GM06990 (cell line): ENCODE measurements around the gene RXFP3.
"Not testable (repeated sequence)": the region's sequence is repeated elsewhere in the genome, so short reads cannot be mapped to it uniquely, and the experiment has no call there.

ENCODE experiments used
- DNase-seq: peaks from one replicate; pipeline ENCODE4 v3.0.0-alpha.2; 2011; ENCODE audit not compliant: insufficient read length; ENCODE audit errors: extremely low read depth
- H3K27me3 ChIP-seq: replicated peaks from 2 replicates; pipeline ENCODE4 v1.6.0; 2011; ENCODE audit warnings: low read length; ENCODE audit not compliant: control insufficient read depth, insufficient read depth
- H3K36me3 ChIP-seq: 2 replicates; pipeline ENCODE4 v1.5.1; 2011; ENCODE audit warnings: low read length; ENCODE audit not compliant: control insufficient read depth, insufficient read depth
- H3K4me3 ChIP-seq: replicated peaks from 2 replicates; pipeline ENCODE4 v1.5.1; 2011; ENCODE audit warnings: low read depth, mild to moderate bottlenecking, control low read depth, low read length
- CTCF ChIP-seq: IDR thresholded peaks from 2 replicates; pipeline ENCODE4 v1.5.1; 2011; ENCODE audit warnings: low read length, control low read depth, mild to moderate bottlenecking, inconsistent platforms; ENCODE audit not compliant: insufficient read depth, poor library complexity, severe bottlenecking

The RXFP3 gene

DNA sequence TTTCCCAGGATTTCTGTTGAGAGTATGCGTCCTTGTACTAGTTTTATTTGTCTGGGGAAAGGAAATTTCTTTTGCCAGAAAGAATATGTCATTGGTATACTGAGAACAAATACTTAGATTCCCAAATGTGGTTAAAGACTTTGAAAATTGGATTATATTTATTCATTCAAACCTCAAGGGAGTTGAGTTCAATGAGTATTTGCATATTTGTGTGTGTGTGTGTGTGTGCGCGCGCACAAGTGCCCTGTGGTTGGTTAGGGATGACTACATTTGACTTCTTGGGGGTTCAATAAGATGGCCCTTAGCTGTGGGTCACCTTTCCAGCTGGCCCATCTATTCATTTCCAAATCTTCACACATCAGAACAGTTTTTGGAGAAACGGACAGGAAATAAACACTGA is 4.9 kb downstream of the RXFP3 start:
- TF ChIP-seq CTCF, result no peak
- Histone ChIP-seq H3K4me3 (no peak overlapping the region), H3K27me3 (no peaks in the 10 kb centered on the region), H3K36me3 (no peaks in the 10 kb centered on the region)
- no peak for DNase-seq

GRCh38 chr5:33944543-33945132 is 8.5 kb downstream of the RXFP3 start:
- DNase-seq, result no peak
- no peaks in the 10 kb centered on the region for H3K27me3 ChIP-seq
- H3K36me3 ChIP-seq, result no peaks in the 10 kb centered on the region
- no peak for TF ChIP-seq CTCF
- no peak overlapping the region for H3K4me3 ChIP-seq

DNA sequence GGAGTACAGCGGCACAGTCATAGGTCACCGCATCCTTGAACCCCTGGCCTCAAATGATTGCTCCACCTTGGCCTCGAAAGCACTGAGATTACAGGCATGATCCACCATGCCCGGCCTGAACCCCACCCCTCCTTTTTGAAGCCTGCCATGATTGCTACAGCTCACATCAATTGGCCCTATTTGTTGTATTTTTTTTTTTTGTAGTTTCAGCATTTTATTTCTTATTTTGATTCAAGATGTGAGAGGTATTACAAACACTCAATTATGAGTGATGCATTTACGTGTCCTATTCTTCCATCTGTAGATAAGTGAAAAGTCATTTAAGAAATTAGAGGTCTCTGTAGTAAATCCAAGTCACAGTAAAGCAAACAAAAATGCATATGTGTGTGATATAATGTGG is 16.0 kb downstream of the RXFP3 start:
- H3K36me3 ChIP-seq, H3K4me3 ChIP-seq, DNase-seq, H3K27me3 ChIP-seq: not testable (repeated sequence)

GRCh38 chr5:33957577-33958150 is 21.5 kb downstream of the RXFP3 start:
- DNase-seq, result no peak
- Histone ChIP-seq H3K36me3 (no peaks in the 10 kb centered on the region), H3K4me3 (no peak overlapping the region), H3K27me3 (no peaks in the 10 kb centered on the region)
- no peak for TF ChIP-seq CTCF

GRCh38 chr5:33958176-33958575 is 22.0 kb downstream of the RXFP3 start:
- H3K36me3 ChIP-seq, result no peaks in the 10 kb centered on the region
- H3K27me3 ChIP-seq, result no peaks in the 10 kb centered on the region
- no peak for TF ChIP-seq CTCF
- H3K4me3 ChIP-seq, result no peak overlapping the region
- DNase-seq, result no peak

GRCh38 chr5:33964132-33964700 is 28.0 kb downstream of the RXFP3 start:
- no peak for TF ChIP-seq CTCF
- Histone ChIP-seq H3K27me3 (no peaks in the 10 kb centered on the region), H3K4me3 (no peak overlapping the region), H3K36me3 (no peaks in the 10 kb centered on the region)
- DNase-seq, result peak; percentile 46
